ENCODE results near the gene TBC1D8B. TPM values are rescaled to one million over a fixed set of nuclear protein-coding genes. Genes with fewer than 3 reads are reported as not detected.

The TBC1D8B gene
- total and polyA plus RNA-seq, 4 donors, result 2.2 to 20.2 (median 4.2) TPM

- H3K27me3 ChIP-seq (ENCODE audit: control insufficient read depth in 3 of 3, insufficient read depth in 3 of 3, low read length in 2 of 3), result peaks cover 0 to 16% (median 9%) of the 10 kb centered on the region in 3 donors
- 84 to 100% methylated on average over 1 of the region's 1 CpG for WGBS, 2 donors
- no peak within 1 kb of the TSS for H3K4me3 ChIP-seq
- no peak within 1 kb of the TSS for H3K9ac ChIP-seq (ENCODE audit: insufficient read depth in 1 of 2, low read length in 2 of 2)
- no peaks in the 10 kb centered on the region for H3K36me3 ChIP-seq (ENCODE audit: control insufficient read depth in 4 of 4, insufficient read depth in 4 of 4, low read length in 4 of 4)
- TF ChIP-seq, protein P1, sequence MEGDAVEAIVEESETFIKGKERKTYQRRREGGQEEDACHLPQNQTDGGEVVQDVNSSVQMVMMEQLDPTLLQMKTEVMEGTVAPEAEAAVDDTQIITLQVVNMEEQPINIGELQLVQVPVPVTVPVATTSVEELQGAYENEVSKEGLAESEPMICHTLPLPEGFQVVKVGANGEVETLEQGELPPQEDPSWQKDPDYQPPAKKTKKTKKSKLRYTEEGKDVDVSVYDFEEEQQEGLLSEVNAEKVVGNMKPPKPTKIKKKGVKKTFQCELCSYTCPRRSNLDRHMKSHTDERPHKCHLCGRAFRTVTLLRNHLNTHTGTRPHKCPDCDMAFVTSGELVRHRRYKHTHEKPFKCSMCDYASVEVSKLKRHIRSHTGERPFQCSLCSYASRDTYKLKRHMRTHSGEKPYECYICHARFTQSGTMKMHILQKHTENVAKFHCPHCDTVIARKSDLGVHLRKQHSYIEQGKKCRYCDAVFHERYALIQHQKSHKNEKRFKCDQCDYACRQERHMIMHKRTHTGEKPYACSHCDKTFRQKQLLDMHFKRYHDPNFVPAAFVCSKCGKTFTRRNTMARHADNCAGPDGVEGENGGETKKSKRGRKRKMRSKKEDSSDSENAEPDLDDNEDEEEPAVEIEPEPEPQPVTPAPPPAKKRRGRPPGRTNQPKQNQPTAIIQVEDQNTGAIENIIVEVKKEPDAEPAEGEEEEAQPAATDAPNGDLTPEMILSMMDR (IDR thresholded peaks at IDR 0.05; ENCODE audit: control extremely low read depth, extremely low read depth), result no peak
- DNase-seq, result no peak
- H3K27ac ChIP-seq (ENCODE audit: low read depth in 1 of 2, low read length in 1 of 2), result no peak within 1 kb of the TSS
- peaks cover 0 to 3% (median 0%) of the 10 kb centered on the region in 4 donors for H3K9me3 ChIP-seq (ENCODE audit: control insufficient read depth in 4 of 4, insufficient read depth in 3 of 4, low read length in 3 of 4)
- no peak for ATAC-seq (ENCODE audit: insufficient read depth, low FRiP score)
- peaks cover 0 to 4% (median 0%) of the 10 kb centered on the region in 5 donors for H3K4me1 ChIP-seq (ENCODE audit: control insufficient read depth in 5 of 5, insufficient read depth in 5 of 5, low read length in 5 of 5)
Observed at GRCh38 chrX:106903291-106903824, 100.9 kb downstream of the TBC1D8B start, which contains the start of gene RIPPLY1. TSS of gene RIPPLY1 (minus strand) at chrX:106903341. CDS start at chrX:106903287, 54 bp downstream.

GRCh38 chrX:106903856-106904528 is 101.5 kb downstream of the TBC1D8B start:
- Histone ChIP-seq H3K4me1 (ENCODE audit: control insufficient read depth in 5 of 5, insufficient read depth in 5 of 5, low read length in 5 of 5) (peaks cover 0 to 4% (median 0%) of the 10 kb centered on the region in 5 donors), H3K9ac (ENCODE audit: insufficient read depth in 1 of 2, low read length in 2 of 2) (no peak overlapping the region), H3K27ac (ENCODE audit: low read depth in 1 of 2, low read length in 1 of 2) (no peak overlapping the region), H3K36me3 (ENCODE audit: control insufficient read depth in 4 of 4, insufficient read depth in 4 of 4, low read length in 4 of 4) (no peaks in the 10 kb centered on the region), H3K27me3 (ENCODE audit: control insufficient read depth in 3 of 3, insufficient read depth in 3 of 3, low read length in 2 of 3) (peaks cover 0 to 16% (median 9%) of the 10 kb centered on the region in 3 donors), H3K9me3 (ENCODE audit: control insufficient read depth in 4 of 4, insufficient read depth in 3 of 4, low read length in 3 of 4) (peaks cover 0 to 3% (median 0%) of the 10 kb centered on the region in 4 donors), H3K4me3 (no peak overlapping the region)
- ATAC-seq (ENCODE audit: insufficient read depth, low FRiP score), result no peak
- no peak for DNase-seq
- 73 to 89% methylated on average over 4 to 5 of the region's 5 CpGs for WGBS, 2 donors
- TF ChIP-seq, protein P1 (IDR thresholded peaks at IDR 0.05; ENCODE audit: control extremely low read depth, extremely low read depth), result no peak

DNA sequence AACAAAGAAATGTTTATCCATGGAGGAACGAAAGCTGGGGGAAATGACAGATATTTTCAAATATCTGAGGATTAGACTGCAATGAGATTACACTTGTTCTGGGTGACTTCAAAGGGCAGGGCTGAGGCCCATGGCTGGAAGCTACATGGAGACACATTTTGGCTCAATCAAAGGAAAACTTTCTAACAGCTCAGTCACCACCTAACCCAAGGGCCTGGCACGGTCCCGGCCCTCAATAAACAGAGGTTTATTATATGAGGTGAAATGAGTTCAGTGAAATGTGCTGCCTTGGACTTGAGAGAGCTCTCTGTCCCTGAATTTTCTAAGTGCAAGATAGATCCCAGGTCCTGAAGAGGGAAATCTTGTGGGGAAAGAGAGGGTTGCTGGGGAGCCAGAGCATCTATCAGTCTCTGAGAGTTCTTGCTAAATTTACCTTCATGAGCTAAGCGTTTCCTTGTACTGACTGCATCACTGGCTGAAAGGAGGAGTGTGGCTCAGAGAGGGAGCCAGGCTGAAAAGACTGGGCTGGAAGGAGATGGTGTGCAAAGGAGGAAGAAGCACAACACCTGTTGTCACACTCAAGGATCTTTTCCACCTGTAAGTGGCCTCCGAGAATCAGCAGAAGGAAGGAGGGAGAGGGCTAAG is 102.7 kb downstream of the TBC1D8B start:
- peaks cover 0 to 3% (median 0%) of the 10 kb centered on the region in 4 donors for H3K9me3 ChIP-seq (ENCODE audit: control insufficient read depth in 4 of 4, insufficient read depth in 3 of 4, low read length in 3 of 4)
- ATAC-seq (ENCODE audit: insufficient read depth, low FRiP score), result no peak
- H3K4me1 ChIP-seq (ENCODE audit: control insufficient read depth in 5 of 5, insufficient read depth in 5 of 5, low read length in 5 of 5), result peaks cover 0 to 4% (median 0%) of the 10 kb centered on the region in 5 donors
- no peaks in the 10 kb centered on the region for H3K36me3 ChIP-seq (ENCODE audit: control insufficient read depth in 4 of 4, insufficient read depth in 4 of 4, low read length in 4 of 4)
- no peak overlapping the region for H3K27ac ChIP-seq (ENCODE audit: low read depth in 1 of 2, low read length in 1 of 2)
- 80 to 82% methylated on average over 5 of the region's 5 CpGs for WGBS, 2 donors
- H3K4me3 ChIP-seq, result no peak overlapping the region
- TF ChIP-seq, protein P1 (IDR thresholded peaks at IDR 0.05; ENCODE audit: control extremely low read depth, extremely low read depth), result no peak
- H3K9ac ChIP-seq (ENCODE audit: insufficient read depth in 1 of 2, low read length in 2 of 2), result no peak overlapping the region
- no peak for DNase-seq
- H3K27me3 ChIP-seq (ENCODE audit: control insufficient read depth in 3 of 3, insufficient read depth in 3 of 3, low read length in 2 of 3), result peaks cover 0 to 28% (median 9%) of the 10 kb centered on the region in 3 donors
